Lower leg skin (tissue), 3 donors: ENCODE results near the gene ALG3.

Experiments used
- POLR2A ChIP-seq, 2 donors: fragments of 450-650 bp; IDR thresholded peaks; one replicate each; pipeline ENCODE4 v1.6.1; 2016 to 2017; ENCODE audit warnings: antibody characterized with exemption in 2 of 2, mild to moderate bottlenecking in 1 of 2, moderate library complexity in 1 of 2
- TF ChIP-seq, protein P1 (sequence below), 3 donors: fragments of 450-650 bp; IDR thresholded peaks; one replicate each; pipeline ENCODE4 v1.5.1; 2016; ENCODE audit warnings: antibody characterized with exemption in 3 of 3, mild to moderate bottlenecking in 3 of 3, moderate library complexity in 2 of 3

GRCh38 chr3:184227481-184227935, 21.3 kb downstream of the ALG3 start:
- TF ChIP-seq, protein P1, sequence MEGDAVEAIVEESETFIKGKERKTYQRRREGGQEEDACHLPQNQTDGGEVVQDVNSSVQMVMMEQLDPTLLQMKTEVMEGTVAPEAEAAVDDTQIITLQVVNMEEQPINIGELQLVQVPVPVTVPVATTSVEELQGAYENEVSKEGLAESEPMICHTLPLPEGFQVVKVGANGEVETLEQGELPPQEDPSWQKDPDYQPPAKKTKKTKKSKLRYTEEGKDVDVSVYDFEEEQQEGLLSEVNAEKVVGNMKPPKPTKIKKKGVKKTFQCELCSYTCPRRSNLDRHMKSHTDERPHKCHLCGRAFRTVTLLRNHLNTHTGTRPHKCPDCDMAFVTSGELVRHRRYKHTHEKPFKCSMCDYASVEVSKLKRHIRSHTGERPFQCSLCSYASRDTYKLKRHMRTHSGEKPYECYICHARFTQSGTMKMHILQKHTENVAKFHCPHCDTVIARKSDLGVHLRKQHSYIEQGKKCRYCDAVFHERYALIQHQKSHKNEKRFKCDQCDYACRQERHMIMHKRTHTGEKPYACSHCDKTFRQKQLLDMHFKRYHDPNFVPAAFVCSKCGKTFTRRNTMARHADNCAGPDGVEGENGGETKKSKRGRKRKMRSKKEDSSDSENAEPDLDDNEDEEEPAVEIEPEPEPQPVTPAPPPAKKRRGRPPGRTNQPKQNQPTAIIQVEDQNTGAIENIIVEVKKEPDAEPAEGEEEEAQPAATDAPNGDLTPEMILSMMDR (IDR thresholded peaks at IDR 0.05), result no peak
- TF ChIP-seq POLR2A (IDR thresholded peaks at IDR 0.05), result no peak
